GM12878 (cell line): Measurements from ENCODE around the gene ADNP2. TPM values are rescaled to one million over a fixed set of nuclear protein-coding genes. Genes with fewer than 3 reads are reported as not detected.

Experiments used
- BCL11A ChIP-seq: IDR thresholded peaks from 2 replicates; pipeline ENCODE4 v1.6.1; 2011; ENCODE audit warnings: low read depth, low read length
- CHD1 ChIP-seq: IDR thresholded peaks from 2 replicates; pipeline ENCODE4 v1.6.1; 2012; ENCODE audit warnings: low read depth, low read length, improper control_type of control experiment
- FOXM1 ChIP-seq: IDR thresholded peaks from 2 replicates; pipeline ENCODE4 v1.6.1; 2012; ENCODE audit warnings: low read depth, mild to moderate bottlenecking, inconsistent platforms, low read length, moderate library complexity
- GATAD2B ChIP-seq: fragments of 450-650 bp; conservative IDR thresholded peaks from 2 replicates; pipeline ENCODE4 v1.6.1; 2017; ENCODE audit warnings: low read depth, mild to moderate bottlenecking, moderate library complexity
- IKZF1 ChIP-seq: fragments of 450-650 bp; conservative IDR thresholded peaks from 2 replicates; pipeline ENCODE4 v1.6.1; 2017; ENCODE audit warnings: antibody characterized with exemption, mild to moderate bottlenecking
- IKZF2 ChIP-seq, 2 experiments: fragments of 450-650 bp; IDR thresholded peaks; 2 replicates each; pipeline ENCODE4 v1.6.1; 2017; ENCODE audit warnings: mild to moderate bottlenecking in 2 of 2, moderate library complexity in 2 of 2
- MEF2B ChIP-seq: fragments of 450-650 bp; IDR thresholded peaks from 2 replicates; pipeline ENCODE4 v1.6.1; 2018; ENCODE audit warnings: mild to moderate bottlenecking, moderate library complexity; ENCODE audit not compliant: partially characterized antibody, poor library complexity, severe bottlenecking
- NR2F1 ChIP-seq: fragments of 450-650 bp; conservative IDR thresholded peaks from 2 replicates; pipeline ENCODE4 v1.6.1; 2017; ENCODE audit warnings: mild to moderate bottlenecking
- POLR2AphosphoS2 ChIP-seq: IDR thresholded peaks from 2 replicates; pipeline ENCODE4 v1.6.1; 2011; ENCODE audit warnings: low read depth, mild to moderate bottlenecking, low read length, improper control_type of control experiment, moderate library complexity
- RAD51 ChIP-seq: fragments of 450-650 bp; IDR thresholded peaks from 2 replicates; pipeline ENCODE4 v1.6.1; 2016; ENCODE audit warnings: moderate library complexity, mild to moderate bottlenecking, inconsistent platforms
- SP1 ChIP-seq: IDR thresholded peaks from one replicate; pipeline ENCODE4 v1.6.1; 2011; ENCODE audit warnings: low read depth, low read length
- SREBF1 ChIP-seq: IDR thresholded peaks from 2 replicates; pipeline ENCODE4 v1.6.1; 2012; ENCODE audit warnings: mild to moderate bottlenecking, low read length
- STAT3 ChIP-seq: IDR thresholded peaks from 2 replicates; pipeline ENCODE4 v1.6.1; 2011; ENCODE audit warnings: low read depth, low read length, improper control_type of control experiment
- SUZ12 ChIP-seq: fragments of 200-600 bp; sonication (generic); IDR thresholded peaks from one replicate; pipeline ENCODE4 v1.6.1; 2018; ENCODE audit warnings: antibody characterized with exemption, mild to moderate bottlenecking; ENCODE audit not compliant: unreplicated experiment
- TBL1XR1 ChIP-seq: IDR thresholded peaks from 2 replicates; pipeline ENCODE4 v1.6.1; 2012; ENCODE audit warnings: low read depth, low read length, improper control_type of control experiment
- TCF3 ChIP-seq: IDR thresholded peaks from 2 replicates; pipeline ENCODE4 v1.6.1; 2012; ENCODE audit warnings: low read depth, mild to moderate bottlenecking, low read length, borderline replicate concordance; ENCODE audit not compliant: insufficient read depth
- WRNIP1 ChIP-seq: IDR thresholded peaks from 2 replicates; pipeline ENCODE4 v1.6.1; 2011; ENCODE audit warnings: low read depth, low read length, improper control_type of control experiment, borderline replicate concordance
- ZNF384 ChIP-seq: IDR thresholded peaks from 2 replicates; pipeline ENCODE4 v1.6.1; 2012; ENCODE audit warnings: low read depth, mild to moderate bottlenecking, low read length, improper control_type of control experiment, borderline replicate concordance
- polyA plus RNA-seq, 11 experiments: library from polyadenylated mRNA; depleted of rRNA in 4 of 11; unstranded in 6 of 11; stranded (reverse) in 5 of 11; fragments of >200 nt; fragmentation: Nextera tagmentation in 4 of 11; fragmentation: Illumina TruSeq in 1 of 11; extraction: Ambion mirVana in 4 of 11; extraction: Trizol in 1 of 11; gene quantifications; 1 replicate in 1 of 11; 2 replicates in 10 of 11; pipeline versions ENCODE4 v1.2.1 to v1.2.3, GENCODE V29; 2011 to 2016; ENCODE audit warnings: inconsistent platforms in 2 of 11, missing spikeins in 2 of 11, low read depth in 1 of 11
- total RNA-seq, 4 experiments: library from RNA; depleted of rRNA in 3 of 4; stranded (reverse); fragments of >200 nt in 3 of 4; fragmentation: Illumina TruSeq in 1 of 4; extraction: Trizol in 1 of 4; gene quantifications; 2 replicates each; pipeline versions ENCODE4 v1.2.1 to v1.2.3, GENCODE V29; 2013 to 2021
- TF ChIP-seq, protein P1 (sequence below): fragments of 450-650 bp; IDR thresholded peaks from 2 replicates; pipeline ENCODE4 v1.6.1; 2017; ENCODE audit warnings: mild to moderate bottlenecking, low read depth, inconsistent platforms; ENCODE audit not compliant: poor library complexity, severe bottlenecking
- TF ChIP-seq, protein P2 (sequence below): fragments of 450-650 bp; IDR thresholded peaks from 2 replicates; pipeline ENCODE4 v1.6.1; 2017; ENCODE audit warnings: antibody characterized with exemption, mild to moderate bottlenecking, moderate library complexity
- TF ChIP-seq, protein P3 (sequence below): fragments of 450-650 bp; IDR thresholded peaks from 2 replicates; pipeline ENCODE4 v1.6.1; 2017; ENCODE audit warnings: low read depth, mild to moderate bottlenecking, moderate library complexity

Gene ADNP2
- total and polyA plus RNA-seq, 10 of the 15 experiments (the other 5 are each of a cell fraction or from before 2014, with no cell fraction given), result 3.7 to 25.1 (median 13.0) TPM

DNA sequence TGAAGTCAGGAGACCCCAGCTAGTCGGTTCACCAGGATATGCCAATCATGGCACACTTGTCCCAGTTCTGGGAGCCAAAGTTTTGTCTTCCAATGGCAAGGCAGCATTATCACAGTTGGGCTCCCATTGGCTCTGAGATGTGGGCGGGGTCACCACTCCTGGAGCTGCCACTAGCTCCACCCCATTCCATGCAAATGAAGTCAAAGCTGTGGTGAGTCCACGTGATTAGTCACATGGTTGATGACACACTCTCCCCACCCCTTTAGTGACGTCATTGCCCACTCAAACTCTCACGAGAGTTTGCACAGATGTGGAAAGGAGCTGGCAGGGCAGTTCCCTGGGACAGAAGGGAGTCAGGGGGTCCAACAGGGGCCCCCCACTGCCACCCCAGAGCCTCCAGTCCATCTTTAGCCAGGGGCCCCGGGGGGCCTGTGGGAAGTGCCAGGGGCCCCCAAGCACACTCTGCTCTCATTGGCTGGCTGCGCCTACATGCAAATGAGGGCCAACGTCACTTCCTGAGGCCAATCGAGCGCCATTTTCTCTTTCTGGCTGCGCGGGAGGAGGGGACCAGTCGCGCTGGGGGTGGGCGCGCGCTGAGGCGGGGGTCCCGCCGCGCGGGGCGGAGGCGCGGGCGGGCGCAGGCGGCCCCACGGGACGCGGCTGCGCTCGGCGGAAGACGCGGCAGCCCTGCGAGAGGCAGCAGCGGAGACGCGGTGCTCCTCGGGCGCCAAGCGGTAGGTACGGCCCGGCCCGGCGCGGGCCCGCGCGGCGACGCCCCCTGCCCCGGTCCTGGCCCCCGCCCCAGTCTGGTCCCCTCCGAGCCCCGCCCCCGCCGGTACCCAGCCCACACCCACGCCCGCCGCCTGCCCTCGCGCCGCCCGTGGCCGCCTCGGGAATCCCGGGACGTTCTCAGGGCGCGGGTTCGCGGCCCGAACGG, at the start of gene ADNP2 (continued):
- TF ChIP-seq BCL11A, result no peak
- peak; percentile 98 for TF ChIP-seq RAD51
- TF ChIP-seq, protein P1, sequence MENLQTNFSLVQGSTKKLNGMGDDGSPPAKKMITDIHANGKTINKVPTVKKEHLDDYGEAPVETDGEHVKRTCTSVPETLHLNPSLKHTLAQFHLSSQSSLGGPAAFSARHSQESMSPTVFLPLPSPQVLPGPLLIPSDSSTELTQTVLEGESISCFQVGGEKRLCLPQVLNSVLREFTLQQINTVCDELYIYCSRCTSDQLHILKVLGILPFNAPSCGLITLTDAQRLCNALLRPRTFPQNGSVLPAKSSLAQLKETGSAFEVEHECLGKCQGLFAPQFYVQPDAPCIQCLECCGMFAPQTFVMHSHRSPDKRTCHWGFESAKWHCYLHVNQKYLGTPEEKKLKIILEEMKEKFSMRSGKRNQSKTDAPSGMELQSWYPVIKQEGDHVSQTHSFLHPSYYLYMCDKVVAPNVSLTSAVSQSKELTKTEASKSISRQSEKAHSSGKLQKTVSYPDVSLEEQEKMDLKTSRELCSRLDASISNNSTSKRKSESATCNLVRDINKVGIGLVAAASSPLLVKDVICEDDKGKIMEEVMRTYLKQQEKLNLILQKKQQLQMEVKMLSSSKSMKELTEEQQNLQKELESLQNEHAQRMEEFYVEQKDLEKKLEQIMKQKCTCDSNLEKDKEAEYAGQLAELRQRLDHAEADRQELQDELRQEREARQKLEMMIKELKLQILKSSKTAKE, result no peak
- peak; percentile 48; the same call in 1 of the 2 replicates for TF ChIP-seq GATAD2B
- TF ChIP-seq ZNF384, result no peak
- TF ChIP-seq, protein P2, sequence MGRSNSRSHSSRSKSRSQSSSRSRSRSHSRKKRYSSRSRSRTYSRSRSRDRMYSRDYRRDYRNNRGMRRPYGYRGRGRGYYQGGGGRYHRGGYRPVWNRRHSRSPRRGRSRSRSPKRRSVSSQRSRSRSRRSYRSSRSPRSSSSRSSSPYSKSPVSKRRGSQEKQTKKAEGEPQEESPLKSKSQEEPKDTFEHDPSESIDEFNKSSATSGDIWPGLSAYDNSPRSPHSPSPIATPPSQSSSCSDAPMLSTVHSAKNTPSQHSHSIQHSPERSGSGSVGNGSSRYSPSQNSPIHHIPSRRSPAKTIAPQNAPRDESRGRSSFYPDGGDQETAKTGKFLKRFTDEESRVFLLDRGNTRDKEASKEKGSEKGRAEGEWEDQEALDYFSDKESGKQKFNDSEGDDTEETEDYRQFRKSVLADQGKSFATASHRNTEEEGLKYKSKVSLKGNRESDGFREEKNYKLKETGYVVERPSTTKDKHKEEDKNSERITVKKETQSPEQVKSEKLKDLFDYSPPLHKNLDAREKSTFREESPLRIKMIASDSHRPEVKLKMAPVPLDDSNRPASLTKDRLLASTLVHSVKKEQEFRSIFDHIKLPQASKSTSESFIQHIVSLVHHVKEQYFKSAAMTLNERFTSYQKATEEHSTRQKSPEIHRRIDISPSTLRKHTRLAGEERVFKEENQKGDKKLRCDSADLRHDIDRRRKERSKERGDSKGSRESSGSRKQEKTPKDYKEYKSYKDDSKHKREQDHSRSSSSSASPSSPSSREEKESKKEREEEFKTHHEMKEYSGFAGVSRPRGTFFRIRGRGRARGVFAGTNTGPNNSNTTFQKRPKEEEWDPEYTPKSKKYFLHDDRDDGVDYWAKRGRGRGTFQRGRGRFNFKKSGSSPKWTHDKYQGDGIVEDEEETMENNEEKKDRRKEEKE, result no peak
- TF ChIP-seq SP1, result peak; percentile 41
- TF ChIP-seq IKZF2 (IDR thresholded peaks at IDR 0.05), result 0 out of 4 replicates have a peak, but pooled peaks of 1 of the 2 experiments have one; percentile 18
- TF ChIP-seq SREBF1, result no peak
- TF ChIP-seq TCF3, result no peak
- TF ChIP-seq TBL1XR1, result no peak
- no peak for TF ChIP-seq IKZF1
- TF ChIP-seq SUZ12, result no peak
- no peak for TF ChIP-seq POLR2AphosphoS2
- no peak for TF ChIP-seq CHD1
- TF ChIP-seq FOXM1, result no peak
- TF ChIP-seq, protein P3, sequence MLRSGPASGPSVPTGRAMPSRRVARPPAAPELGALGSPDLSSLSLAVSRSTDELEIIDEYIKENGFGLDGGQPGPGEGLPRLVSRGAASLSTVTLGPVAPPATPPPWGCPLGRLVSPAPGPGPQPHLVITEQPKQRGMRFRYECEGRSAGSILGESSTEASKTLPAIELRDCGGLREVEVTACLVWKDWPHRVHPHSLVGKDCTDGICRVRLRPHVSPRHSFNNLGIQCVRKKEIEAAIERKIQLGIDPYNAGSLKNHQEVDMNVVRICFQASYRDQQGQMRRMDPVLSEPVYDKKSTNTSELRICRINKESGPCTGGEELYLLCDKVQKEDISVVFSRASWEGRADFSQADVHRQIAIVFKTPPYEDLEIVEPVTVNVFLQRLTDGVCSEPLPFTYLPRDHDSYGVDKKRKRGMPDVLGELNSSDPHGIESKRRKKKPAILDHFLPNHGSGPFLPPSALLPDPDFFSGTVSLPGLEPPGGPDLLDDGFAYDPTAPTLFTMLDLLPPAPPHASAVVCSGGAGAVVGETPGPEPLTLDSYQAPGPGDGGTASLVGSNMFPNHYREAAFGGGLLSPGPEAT, result no peak
- no peak for TF ChIP-seq WRNIP1
- TF ChIP-seq NR2F1, result no peak
- peak; percentile 63 for TF ChIP-seq MEF2B
- TF ChIP-seq STAT3, result no peak
